GM12865 (cell line): ENCODE data around the gene PRDX2.
A peak's percentile ranks its signal among the peaks of the same experiment; 100 is the strongest.
"Not testable (repeated sequence)": the region's sequence is repeated elsewhere in the genome, so short reads cannot be mapped to it uniquely, and the experiment has no call there.

Experiments used
- DNase-seq: peaks from one replicate; pipeline ENCODE4 v3.0.0; 2010; ENCODE audit warnings: low read depth
- H3K4me3 ChIP-seq: 2 replicates; pipeline ENCODE4 v1.5.1; 2011; ENCODE audit warnings: mild to moderate bottlenecking, low read depth, low read length, control low read depth
- TF ChIP-seq, protein P1 (sequence below): IDR thresholded peaks from 2 replicates; pipeline ENCODE4 v1.5.1; 2011; ENCODE audit warnings: low read length, control low read depth, low read depth, inconsistent platforms; ENCODE audit not compliant: insufficient read depth; ENCODE audit errors: missing control alignments

Gene PRDX2

DNA sequence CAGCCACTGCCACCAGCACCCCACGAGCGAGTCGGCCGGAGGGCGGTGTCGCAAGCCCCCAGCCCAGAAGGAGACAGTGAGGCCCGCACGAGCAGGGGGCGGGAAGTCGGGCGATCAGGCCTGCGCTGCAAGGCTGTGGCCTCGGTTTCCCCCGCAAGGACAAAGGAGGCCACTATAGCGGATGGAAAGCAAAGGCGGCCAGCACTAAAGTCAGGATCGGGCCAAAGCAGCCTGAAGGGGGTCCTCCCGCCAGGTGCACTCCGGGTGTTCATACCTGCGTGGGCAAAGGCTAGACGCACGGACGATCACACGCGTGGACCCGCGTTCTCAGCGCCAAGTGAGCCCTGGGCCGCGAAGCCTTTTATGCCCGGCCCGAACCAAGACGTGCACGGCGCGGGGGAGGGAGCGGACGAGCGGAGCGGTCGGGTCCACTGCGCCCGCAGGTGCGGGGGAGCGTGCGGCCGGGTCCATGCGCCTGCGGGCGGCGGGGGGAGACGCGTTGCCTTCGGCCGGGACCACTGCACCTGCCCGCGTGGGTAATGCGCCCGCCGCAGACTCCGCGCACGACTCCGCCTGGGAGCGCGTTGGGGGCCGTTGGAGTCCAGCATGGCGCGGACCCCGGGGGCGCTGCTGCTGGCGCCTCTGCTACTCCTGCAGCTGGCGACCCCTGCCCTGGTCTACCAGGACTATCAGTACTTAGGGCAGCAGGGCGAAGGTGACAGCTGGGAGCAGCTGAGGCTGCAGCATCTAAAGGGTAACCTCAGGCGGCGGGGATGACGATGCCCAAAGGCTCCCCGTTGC is at the start of gene PRDX2, which contains the start of gene THSD8:
PRDX2 (minus strand) TSS at position 335 of the 801 bp plus-strand sequence. CDS start 539 bp downstream, outside the sequence.
THSD8 (plus strand) TSS at position 604 of the 801 bp plus-strand sequence; CDS start at position 607, 3 bp downstream.
- peak; percentile 78 for DNase-seq

DNA sequence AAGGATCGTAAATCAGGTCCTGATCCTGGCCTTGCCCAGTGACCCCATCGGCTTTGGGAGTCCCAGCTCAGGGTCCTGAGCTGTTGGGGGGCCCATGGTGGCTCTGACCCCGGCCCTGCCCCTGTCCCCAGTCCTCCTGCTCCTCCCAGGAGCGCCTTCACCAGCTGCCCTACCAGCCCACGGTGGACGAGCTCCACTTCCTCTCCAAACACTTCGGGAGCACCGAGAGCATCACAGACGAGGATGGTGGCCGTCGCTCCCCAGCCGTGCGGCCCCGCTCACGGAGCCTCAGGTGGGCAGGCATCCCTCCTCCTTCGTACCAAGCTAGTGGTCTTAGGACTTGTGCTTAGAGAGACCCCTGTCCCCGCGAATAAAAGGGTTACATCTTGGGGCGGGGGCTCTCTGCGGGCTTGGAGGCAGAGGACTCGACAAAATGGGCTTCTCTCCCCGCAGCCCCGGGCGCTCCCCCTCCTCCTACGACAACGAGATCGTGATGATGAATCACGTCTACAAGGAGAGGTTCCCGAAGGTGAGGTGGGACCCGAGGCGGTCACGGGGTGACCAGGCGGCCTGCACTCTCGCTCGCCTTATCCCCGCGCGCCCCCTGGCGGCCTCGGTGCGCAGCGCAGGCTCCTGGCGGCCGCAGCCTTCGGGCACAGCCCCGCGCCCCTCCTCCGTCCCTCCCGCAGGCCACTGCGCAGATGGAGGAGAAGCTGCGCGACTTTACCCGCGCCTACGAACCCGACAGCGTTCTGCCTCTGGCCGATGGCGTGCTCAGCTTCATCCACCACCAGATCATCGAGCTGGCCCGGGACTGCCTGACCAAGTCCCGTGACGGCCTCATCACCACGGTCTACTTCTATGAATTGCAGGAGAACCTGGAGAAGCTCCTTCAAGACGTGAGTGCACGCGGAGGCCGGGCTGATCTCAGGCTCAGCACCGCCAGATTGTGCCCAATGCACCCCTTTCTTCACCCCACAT is 45.8 kb upstream of the PRDX2 start:
- TF ChIP-seq, protein P1, sequence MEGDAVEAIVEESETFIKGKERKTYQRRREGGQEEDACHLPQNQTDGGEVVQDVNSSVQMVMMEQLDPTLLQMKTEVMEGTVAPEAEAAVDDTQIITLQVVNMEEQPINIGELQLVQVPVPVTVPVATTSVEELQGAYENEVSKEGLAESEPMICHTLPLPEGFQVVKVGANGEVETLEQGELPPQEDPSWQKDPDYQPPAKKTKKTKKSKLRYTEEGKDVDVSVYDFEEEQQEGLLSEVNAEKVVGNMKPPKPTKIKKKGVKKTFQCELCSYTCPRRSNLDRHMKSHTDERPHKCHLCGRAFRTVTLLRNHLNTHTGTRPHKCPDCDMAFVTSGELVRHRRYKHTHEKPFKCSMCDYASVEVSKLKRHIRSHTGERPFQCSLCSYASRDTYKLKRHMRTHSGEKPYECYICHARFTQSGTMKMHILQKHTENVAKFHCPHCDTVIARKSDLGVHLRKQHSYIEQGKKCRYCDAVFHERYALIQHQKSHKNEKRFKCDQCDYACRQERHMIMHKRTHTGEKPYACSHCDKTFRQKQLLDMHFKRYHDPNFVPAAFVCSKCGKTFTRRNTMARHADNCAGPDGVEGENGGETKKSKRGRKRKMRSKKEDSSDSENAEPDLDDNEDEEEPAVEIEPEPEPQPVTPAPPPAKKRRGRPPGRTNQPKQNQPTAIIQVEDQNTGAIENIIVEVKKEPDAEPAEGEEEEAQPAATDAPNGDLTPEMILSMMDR: peak; percentile 99
- no peak overlapping the region for H3K4me3 ChIP-seq
- peak; percentile 82 for DNase-seq

More for the DNA sequence above, at the start of gene PRDX2, which contains the start of gene THSD8:
- H3K4me3 ChIP-seq: peak within 1 kb of the TSS; percentile 60
- TF ChIP-seq, protein P1: no peak

DNA sequence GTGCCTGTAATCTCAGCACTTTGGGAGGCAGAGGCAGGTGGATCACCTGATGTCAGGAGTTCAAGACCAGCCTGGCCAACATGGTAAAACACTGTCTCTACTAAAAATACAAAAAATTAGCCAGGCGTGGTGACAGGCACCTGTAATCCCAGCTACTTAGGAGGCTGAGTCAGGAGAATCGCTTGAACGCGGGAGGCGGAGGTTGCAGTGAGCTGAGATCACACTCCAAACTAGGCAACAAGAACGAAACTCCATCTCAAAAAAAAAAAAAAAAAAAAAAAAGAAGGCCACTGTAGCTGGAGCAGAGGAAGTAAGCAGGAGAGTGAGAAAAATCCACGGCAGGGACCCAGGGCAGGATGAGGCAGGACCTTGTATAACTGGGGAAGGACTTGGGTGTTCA is 45.0 kb upstream of the PRDX2 start:
- not testable (repeated sequence) for DNase-seq, H3K4me3 ChIP-seq

DNA sequence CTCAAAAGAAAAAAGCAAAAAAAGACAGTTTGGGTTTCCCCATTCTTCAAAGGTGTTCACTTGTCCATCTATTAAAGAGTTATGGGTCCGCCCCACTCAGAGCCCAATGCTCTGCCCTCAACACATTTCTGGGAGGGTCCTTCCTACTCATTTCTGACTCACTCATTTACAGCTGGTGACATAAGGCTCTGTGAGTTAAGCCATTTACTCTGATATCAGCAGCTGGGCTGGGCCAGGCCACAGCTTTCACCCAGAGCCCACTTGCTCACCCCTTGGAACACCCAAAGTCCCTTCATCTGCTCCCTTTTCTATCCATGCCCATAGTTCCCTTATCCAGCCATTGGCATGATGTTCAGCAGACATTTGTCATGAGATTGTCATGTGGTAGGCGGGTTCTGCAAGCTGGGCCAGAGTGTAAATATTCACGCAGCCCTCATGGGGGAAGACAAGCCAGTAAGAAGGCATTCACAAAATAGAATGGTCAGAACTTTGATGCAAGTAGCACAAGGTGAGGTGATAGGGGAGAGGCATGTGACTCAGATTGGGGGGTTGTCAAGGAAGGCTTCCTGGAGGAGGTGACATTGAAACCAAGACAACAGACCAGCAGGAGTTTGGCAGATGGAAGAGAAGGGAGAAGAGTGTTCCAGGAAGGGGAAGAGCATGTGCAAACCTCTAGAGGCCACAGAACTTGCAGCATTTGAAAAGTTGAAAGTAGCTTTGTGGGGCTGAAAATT is 42.6 kb upstream of the PRDX2 start:
- no peak for DNase-seq
- TF ChIP-seq, protein P1: no peak
- no peak overlapping the region for H3K4me3 ChIP-seq

GRCh38 chr19:12843328-12843727 is 41.7 kb upstream of the PRDX2 start:
- DNase-seq: no peak
- H3K4me3 ChIP-seq: no peak overlapping the region
- TF ChIP-seq, protein P1: no peak

GRCh38 chr19:12842511-12842910 is 40.9 kb upstream of the PRDX2 start:
- no peak overlapping the region for H3K4me3 ChIP-seq
- no peak for DNase-seq
- TF ChIP-seq, protein P1: no peak
